Central memory CD4-positive, alpha-beta T cell (primary cell): ENCODE measurements around the gene STAT4.

Experiments
- DNase-seq: peaks from one replicate; pipeline ENCODE4 v3.0.0; 2022

STAT4 gene

GRCh38 chr2:191038741-191039140 lies 112.1 kb downstream of the STAT4 start:
- DNase-seq = no peak

- peak; percentile 50 for DNase-seq
Measured at GRCh38 chr2:191038241-191038725, 112.5 kb downstream of the STAT4 start.

GRCh38 chr2:191037351-191037750 lies 113.4 kb downstream of the STAT4 start:
- DNase-seq = no peak

- DNase-seq = no peak
Measured at GRCh38 chr2:191036363-191036762, 114.4 kb downstream of the STAT4 start.

- no peak for DNase-seq
Measured at GRCh38 chr2:191032588-191033429, 118.0 kb downstream of the STAT4 start.

GRCh38 chr2:191031256-191031655 lies 119.5 kb downstream of the STAT4 start:
- DNase-seq = no peak

GRCh38 chr2:191030521-191031154 lies 120.2 kb downstream of the STAT4 start:
- peak; percentile 50 for DNase-seq

- no peak for DNase-seq
Measured at GRCh38 chr2:191029280-191029950, 121.4 kb downstream of the STAT4 start.

GRCh38 chr2:191026377-191026776 lies 124.4 kb downstream of the STAT4 start:
- DNase-seq = no peak

GRCh38 chr2:191025135-191025534 lies 125.7 kb downstream of the STAT4 start:
- no peak for DNase-seq

GRCh38 chr2:191023235-191023679 lies 127.5 kb downstream of the STAT4 start:
- peak; percentile 54 for DNase-seq

- DNase-seq = no peak
Measured at GRCh38 chr2:191020742-191021381, 129.9 kb downstream of the STAT4 start.

- DNase-seq = peak; percentile 94
Measured at GRCh38 chr2:191020221-191020741, 130.5 kb downstream of the STAT4 start.

- no peak for DNase-seq
Measured at GRCh38 chr2:191019376-191019775, 131.4 kb downstream of the STAT4 start.

- DNase-seq = no peak
Measured at GRCh38 chr2:191018643-191019119, 132.1 kb downstream of the STAT4 start.

- no peak for DNase-seq
Measured at GRCh38 chr2:191018048-191018447, 132.7 kb downstream of the STAT4 start.

- DNase-seq = no peak
Measured at GRCh38 chr2:191015831-191016230, 135.0 kb downstream of the STAT4 start.

GRCh38 chr2:191015239-191015638 lies 135.6 kb downstream of the STAT4 start:
- DNase-seq = no peak

GRCh38 chr2:191014653-191015020 lies 136.2 kb downstream of the STAT4 start:
- no peak for DNase-seq

- peak; percentile 95 for DNase-seq
Measured at GRCh38 chr2:191013932-191014652, 136.7 kb downstream of the STAT4 start, which contains the start of gene STAT1. Gene STAT1, minus strand, starts transcription at chr2:191014171. Its CDS starts 4,168 bp downstream, at chr2:191010003.

- no peak for DNase-seq
Measured at GRCh38 chr2:191013682-191013931, 137.2 kb downstream of the STAT4 start.
